HEK293T (cell line): ENCODE measurements around the gene ANKRD9.

ENCODE experiments used
- ARNT ChIP-seq: fragments of 450-650 bp; IDR thresholded peaks from 2 replicates; pipeline ENCODE4 v1.6.1; 2017; ENCODE audit warnings: mild to moderate bottlenecking
- BHLHE40 ChIP-seq: fragments of 450-650 bp; IDR thresholded peaks from 2 replicates; pipeline ENCODE4 v1.6.1; 2016; ENCODE audit warnings: mild to moderate bottlenecking, moderate library complexity, borderline replicate concordance
- ELF4 ChIP-seq: fragments of 450-650 bp; IDR thresholded peaks from 2 replicates; pipeline ENCODE4 v1.6.1; 2017; ENCODE audit warnings: antibody characterized with exemption
- FOXA1 ChIP-seq: fragments of 450-650 bp; IDR thresholded peaks from 2 replicates; pipeline ENCODE4 v1.6.1; 2016; ENCODE audit warnings: mild to moderate bottlenecking
- FOXK2 ChIP-seq: fragments of 450-650 bp; IDR thresholded peaks from 2 replicates; pipeline ENCODE4 v1.6.1; 2016; ENCODE audit warnings: mild to moderate bottlenecking
- FOXM1 ChIP-seq: fragments of 450-650 bp; IDR thresholded peaks from 2 replicates; pipeline ENCODE4 v1.6.1; 2017; ENCODE audit warnings: mild to moderate bottlenecking, borderline replicate concordance
- L3MBTL2 ChIP-seq: fragments of 450-650 bp; conservative IDR thresholded peaks from 2 replicates; pipeline ENCODE4 v1.6.1; 2016; ENCODE audit warnings: mild to moderate bottlenecking
- LEF1 ChIP-seq: fragments of 450-650 bp; IDR thresholded peaks from 2 replicates; pipeline ENCODE4 v1.6.1; 2017; ENCODE audit warnings: mild to moderate bottlenecking, borderline replicate concordance
- NFRKB ChIP-seq: fragments of 450-650 bp; IDR thresholded peaks from 2 replicates; pipeline ENCODE4 v1.6.1; 2016; ENCODE audit warnings: mild to moderate bottlenecking, moderate library complexity
- SP1 ChIP-seq: fragments of 450-650 bp; IDR thresholded peaks from 2 replicates; pipeline ENCODE4 v1.6.1; 2017
- SUZ12 ChIP-seq: fragments of 450-650 bp; IDR thresholded peaks from 2 replicates; pipeline ENCODE4 v1.6.1; 2016; ENCODE audit warnings: mild to moderate bottlenecking
- TARDBP ChIP-seq: fragments of 450-650 bp; IDR thresholded peaks from 2 replicates; pipeline ENCODE4 v1.6.1; 2016
- ZNF384 ChIP-seq: fragments of 450-650 bp; IDR thresholded peaks from 2 replicates; pipeline ENCODE4 v1.6.1; 2016
- TF ChIP-seq, protein P1 (sequence below): fragments of 450-650 bp; IDR thresholded peaks from 2 replicates; pipeline ENCODE4 v1.6.1; 2016

- no peak for TF ChIP-seq FOXM1
- no peak for TF ChIP-seq ELF4
- TF ChIP-seq L3MBTL2: no peak
- TF ChIP-seq FOXA1: no peak
- TF ChIP-seq ARNT: no peak
- TF ChIP-seq, protein P1, sequence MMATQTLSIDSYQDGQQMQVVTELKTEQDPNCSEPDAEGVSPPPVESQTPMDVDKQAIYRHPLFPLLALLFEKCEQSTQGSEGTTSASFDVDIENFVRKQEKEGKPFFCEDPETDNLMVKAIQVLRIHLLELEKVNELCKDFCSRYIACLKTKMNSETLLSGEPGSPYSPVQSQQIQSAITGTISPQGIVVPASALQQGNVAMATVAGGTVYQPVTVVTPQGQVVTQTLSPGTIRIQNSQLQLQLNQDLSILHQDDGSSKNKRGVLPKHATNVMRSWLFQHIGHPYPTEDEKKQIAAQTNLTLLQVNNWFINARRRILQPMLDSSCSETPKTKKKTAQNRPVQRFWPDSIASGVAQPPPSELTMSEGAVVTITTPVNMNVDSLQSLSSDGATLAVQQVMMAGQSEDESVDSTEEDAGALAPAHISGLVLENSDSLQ: no peak
- TF ChIP-seq BHLHE40: no peak
- no peak for TF ChIP-seq FOXK2
- TF ChIP-seq SUZ12: no peak
- TF ChIP-seq SP1: no peak
- TF ChIP-seq ZNF384: no peak
- no peak for TF ChIP-seq LEF1
- TF ChIP-seq NFRKB: no peak
- no peak for TF ChIP-seq TARDBP
These were observed 29.8 kb downstream of the ANKRD9 start for GRCh38 chr14:102479777-102480176.
